ENCODE results near the gene FMNL2. TPM values are rescaled to one million over a fixed set of nuclear protein-coding genes. Genes with fewer than 3 reads are reported as not detected.

FMNL2 gene
- total RNA-seq, 1 donor: 24.2 TPM

- TF ChIP-seq, protein P1, sequence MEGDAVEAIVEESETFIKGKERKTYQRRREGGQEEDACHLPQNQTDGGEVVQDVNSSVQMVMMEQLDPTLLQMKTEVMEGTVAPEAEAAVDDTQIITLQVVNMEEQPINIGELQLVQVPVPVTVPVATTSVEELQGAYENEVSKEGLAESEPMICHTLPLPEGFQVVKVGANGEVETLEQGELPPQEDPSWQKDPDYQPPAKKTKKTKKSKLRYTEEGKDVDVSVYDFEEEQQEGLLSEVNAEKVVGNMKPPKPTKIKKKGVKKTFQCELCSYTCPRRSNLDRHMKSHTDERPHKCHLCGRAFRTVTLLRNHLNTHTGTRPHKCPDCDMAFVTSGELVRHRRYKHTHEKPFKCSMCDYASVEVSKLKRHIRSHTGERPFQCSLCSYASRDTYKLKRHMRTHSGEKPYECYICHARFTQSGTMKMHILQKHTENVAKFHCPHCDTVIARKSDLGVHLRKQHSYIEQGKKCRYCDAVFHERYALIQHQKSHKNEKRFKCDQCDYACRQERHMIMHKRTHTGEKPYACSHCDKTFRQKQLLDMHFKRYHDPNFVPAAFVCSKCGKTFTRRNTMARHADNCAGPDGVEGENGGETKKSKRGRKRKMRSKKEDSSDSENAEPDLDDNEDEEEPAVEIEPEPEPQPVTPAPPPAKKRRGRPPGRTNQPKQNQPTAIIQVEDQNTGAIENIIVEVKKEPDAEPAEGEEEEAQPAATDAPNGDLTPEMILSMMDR (IDR thresholded peaks at IDR 0.05; ENCODE audit: extremely low read depth, low read depth, low read length): no peak
- peaks cover 51% of the 10 kb centered on the region for H3K79me2 ChIP-seq (ENCODE audit: insufficient read depth, low read length)
Measured at GRCh38 chr2:152447897-152448296, 112.9 kb downstream of the FMNL2 start.

DNA sequence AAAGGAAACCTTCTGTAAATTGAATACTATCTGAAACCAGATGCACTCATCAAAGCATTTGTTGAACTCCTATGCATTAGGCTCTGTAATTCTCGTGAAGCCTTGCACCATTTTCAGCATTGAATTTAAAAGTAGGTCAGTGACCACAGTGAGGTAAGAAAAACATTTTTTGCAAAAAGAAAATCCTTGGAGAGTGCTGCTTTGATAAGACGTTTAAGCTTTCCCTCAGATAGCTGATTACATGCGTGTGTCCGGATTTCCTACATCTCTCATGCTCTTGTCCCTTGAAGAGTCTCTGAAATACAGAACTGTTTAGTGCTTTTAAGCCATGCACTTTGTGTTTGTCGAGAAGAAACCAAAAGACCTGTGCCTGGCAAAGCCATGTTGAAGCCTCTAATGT, 113.6 kb downstream of the FMNL2 start:
- no peak for DNase-seq (ENCODE audit: insufficient read length, low spot score, missing footprints)
- H3K4me1 ChIP-seq (ENCODE audit: insufficient read depth, low read length): peaks cover 24% of the 10 kb centered on the region
- no peaks in the 10 kb centered on the region for H3K36me3 ChIP-seq (ENCODE audit: insufficient read depth, low read length)
- no peak overlapping the region for H3K4me2 ChIP-seq (ENCODE audit: insufficient read depth, low read length)
- no peaks in the 10 kb centered on the region for H3K27me3 ChIP-seq (ENCODE audit: insufficient read depth, low read length)
- H4K20me1 ChIP-seq (ENCODE audit: insufficient read depth, low read length): peaks cover 4% of the 10 kb centered on the region
- peaks cover 49% of the 10 kb centered on the region for H3K79me2 ChIP-seq (ENCODE audit: insufficient read depth, low read length)
- no peak overlapping the region for H2AFZ ChIP-seq (ENCODE audit: low read length)
- TF ChIP-seq, protein P1 (IDR thresholded peaks at IDR 0.05; ENCODE audit: extremely low read depth, low read depth, low read length): no peak
- no peak overlapping the region for H3K4me3 ChIP-seq (ENCODE audit: insufficient read depth, low read length)
- no peaks in the 10 kb centered on the region for H3K9me3 ChIP-seq (ENCODE audit: low read depth, low read length)
- H3K27ac ChIP-seq (ENCODE audit: low read depth, low read length): no peak overlapping the region

More at GRCh38 chr2:152447897-152448296, 112.9 kb downstream of the FMNL2 start:
- Histone ChIP-seq H3K4me2 (ENCODE audit: insufficient read depth, low read length) (no peak overlapping the region), H3K4me1 (ENCODE audit: insufficient read depth, low read length) (peaks cover 24% of the 10 kb centered on the region), H3K36me3 (ENCODE audit: insufficient read depth, low read length) (no peaks in the 10 kb centered on the region), H3K4me3 (ENCODE audit: insufficient read depth, low read length) (no peak overlapping the region), H3K27ac (ENCODE audit: low read depth, low read length) (no peak overlapping the region), H3K27me3 (ENCODE audit: insufficient read depth, low read length) (no peaks in the 10 kb centered on the region), H3K9me3 (ENCODE audit: low read depth, low read length) (no peaks in the 10 kb centered on the region), H2AFZ (ENCODE audit: low read length) (no peak overlapping the region), H4K20me1 (ENCODE audit: insufficient read depth, low read length) (peaks cover 4% of the 10 kb centered on the region)
- no peak for DNase-seq (ENCODE audit: insufficient read length, low spot score, missing footprints)

- Histone ChIP-seq H3K9me3 (ENCODE audit: low read depth, low read length) (no peaks in the 10 kb centered on the region), H3K36me3 (ENCODE audit: insufficient read depth, low read length) (no peaks in the 10 kb centered on the region), H3K27ac (ENCODE audit: low read depth, low read length) (no peak overlapping the region), H3K4me2 (ENCODE audit: insufficient read depth, low read length) (no peak overlapping the region), H2AFZ (ENCODE audit: low read length) (no peak overlapping the region), H4K20me1 (ENCODE audit: insufficient read depth, low read length) (peaks cover 4% of the 10 kb centered on the region), H3K79me2 (ENCODE audit: insufficient read depth, low read length) (peaks cover 42% of the 10 kb centered on the region), H3K4me3 (ENCODE audit: insufficient read depth, low read length) (no peak overlapping the region), H3K4me1 (ENCODE audit: insufficient read depth, low read length) (peaks cover 17% of the 10 kb centered on the region), H3K27me3 (ENCODE audit: insufficient read depth, low read length) (no peaks in the 10 kb centered on the region)
- no peak for DNase-seq (ENCODE audit: insufficient read length, low spot score, missing footprints)
- TF ChIP-seq, protein P1 (IDR thresholded peaks at IDR 0.05; ENCODE audit: extremely low read depth, low read depth, low read length): no peak
Measured at GRCh38 chr2:152449578-152449977, 114.6 kb downstream of the FMNL2 start.

DNA sequence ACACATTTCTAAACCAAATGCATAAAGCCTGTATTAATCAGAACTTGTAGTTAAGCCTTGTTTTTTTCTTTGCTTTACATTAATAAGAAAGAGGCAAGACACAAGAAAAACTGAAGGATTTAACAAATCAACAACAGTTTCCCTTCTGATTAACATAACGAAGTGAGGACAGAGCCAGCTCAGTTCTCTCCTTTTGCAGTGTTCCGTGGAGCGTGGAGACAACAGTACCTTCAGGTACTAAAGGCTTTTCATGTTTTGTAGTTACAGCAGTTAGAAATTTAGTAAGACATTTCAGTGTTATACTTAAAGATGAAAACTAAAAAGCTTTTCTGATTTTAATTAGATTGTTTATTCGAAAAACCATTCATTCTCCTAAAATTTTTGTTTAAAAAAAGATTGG, 115.2 kb downstream of the FMNL2 start:
- H3K9me3 ChIP-seq (ENCODE audit: low read depth, low read length): no peaks in the 10 kb centered on the region
- H3K27me3 ChIP-seq (ENCODE audit: insufficient read depth, low read length): no peaks in the 10 kb centered on the region
- no peak overlapping the region for H2AFZ ChIP-seq (ENCODE audit: low read length)
- H4K20me1 ChIP-seq (ENCODE audit: insufficient read depth, low read length): peaks cover 4% of the 10 kb centered on the region
- DNase-seq (ENCODE audit: insufficient read length, low spot score, missing footprints): no peak
- no peaks in the 10 kb centered on the region for H3K36me3 ChIP-seq (ENCODE audit: insufficient read depth, low read length)
- TF ChIP-seq, protein P1 (IDR thresholded peaks at IDR 0.05; ENCODE audit: extremely low read depth, low read depth, low read length): no peak
- no peak overlapping the region for H3K4me2 ChIP-seq (ENCODE audit: insufficient read depth, low read length)
- peaks cover 40% of the 10 kb centered on the region for H3K79me2 ChIP-seq (ENCODE audit: insufficient read depth, low read length)
- H3K4me1 ChIP-seq (ENCODE audit: insufficient read depth, low read length): peaks cover 12% of the 10 kb centered on the region
- H3K4me3 ChIP-seq (ENCODE audit: insufficient read depth, low read length): no peak overlapping the region
- H3K27ac ChIP-seq (ENCODE audit: low read depth, low read length): no peak overlapping the region

Data from osteoblast (primary cell).